Endometrial microvascular endothelial cells (primary cell): ENCODE data around the gene GZF1. TPM values are rescaled to one million over a fixed set of nuclear protein-coding genes. Genes with fewer than 3 reads are reported as not detected.

Source experiments
- in situ Hi-C: cut with HindIII; loops from 2 replicates; pipeline ENCODE4 v1.10.0; 2017; ENCODE audit warnings: low sequenced_read_pairs, low pct_unique_long_range_greater_than_20kb; ENCODE audit errors: inconsistent ontology term
- total RNA-seq: library from RNA; depleted of rRNA; stranded (reverse); fragments of >200 nt; gene quantifications from one replicate; pipeline ENCODE4 v1.2.3, GENCODE V29; 2015; ENCODE audit errors: inconsistent ontology term

GZF1 gene
- total RNA-seq, 1 donor from 2014 or later = 10.9 TPM

DNA sequence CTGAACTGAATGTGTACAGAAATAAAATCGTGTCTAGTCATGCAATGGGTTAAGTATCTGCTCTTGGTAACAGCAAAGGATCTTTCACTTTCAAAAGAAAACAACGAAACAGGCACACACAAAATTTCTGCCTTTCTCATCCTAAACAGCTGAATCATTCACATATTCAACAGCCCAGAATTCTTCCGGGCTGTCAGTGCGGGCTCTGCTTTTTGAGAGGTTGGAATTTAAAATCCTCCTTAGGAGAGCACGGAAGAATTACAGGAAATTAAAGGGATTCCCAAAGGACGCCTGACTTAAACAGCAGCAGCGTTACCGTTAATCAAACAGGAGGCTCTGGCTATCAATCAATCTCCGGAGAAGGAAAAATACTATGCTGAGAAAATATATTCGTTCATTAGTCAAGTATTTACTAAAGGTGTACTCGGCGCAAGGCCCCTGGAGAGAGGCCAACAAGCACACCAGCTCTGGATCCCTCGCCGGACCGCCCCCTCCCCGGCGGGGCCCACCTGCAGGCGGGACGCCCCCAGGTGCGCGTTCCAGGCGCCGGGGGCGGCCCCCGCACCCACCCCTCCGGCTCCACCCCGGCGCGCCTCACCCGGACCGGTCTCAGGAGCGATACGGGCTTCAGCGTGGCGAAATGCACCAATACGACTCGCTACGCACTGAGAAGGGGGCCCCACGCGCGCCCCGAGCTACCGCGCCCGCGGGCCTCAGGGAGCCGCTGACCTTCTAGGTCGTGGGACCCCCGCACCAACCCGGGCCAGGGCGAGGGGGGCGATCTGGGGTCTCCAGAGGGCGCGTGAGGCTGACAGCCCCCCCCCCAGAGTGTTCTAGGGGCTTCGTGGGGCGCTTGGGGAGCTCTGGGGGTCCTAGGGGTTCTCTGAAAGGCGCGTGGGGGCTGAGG lies 58.3 kb downstream of the GZF1 start:
- in situ Hi-C loops = no loop called here

DNA sequence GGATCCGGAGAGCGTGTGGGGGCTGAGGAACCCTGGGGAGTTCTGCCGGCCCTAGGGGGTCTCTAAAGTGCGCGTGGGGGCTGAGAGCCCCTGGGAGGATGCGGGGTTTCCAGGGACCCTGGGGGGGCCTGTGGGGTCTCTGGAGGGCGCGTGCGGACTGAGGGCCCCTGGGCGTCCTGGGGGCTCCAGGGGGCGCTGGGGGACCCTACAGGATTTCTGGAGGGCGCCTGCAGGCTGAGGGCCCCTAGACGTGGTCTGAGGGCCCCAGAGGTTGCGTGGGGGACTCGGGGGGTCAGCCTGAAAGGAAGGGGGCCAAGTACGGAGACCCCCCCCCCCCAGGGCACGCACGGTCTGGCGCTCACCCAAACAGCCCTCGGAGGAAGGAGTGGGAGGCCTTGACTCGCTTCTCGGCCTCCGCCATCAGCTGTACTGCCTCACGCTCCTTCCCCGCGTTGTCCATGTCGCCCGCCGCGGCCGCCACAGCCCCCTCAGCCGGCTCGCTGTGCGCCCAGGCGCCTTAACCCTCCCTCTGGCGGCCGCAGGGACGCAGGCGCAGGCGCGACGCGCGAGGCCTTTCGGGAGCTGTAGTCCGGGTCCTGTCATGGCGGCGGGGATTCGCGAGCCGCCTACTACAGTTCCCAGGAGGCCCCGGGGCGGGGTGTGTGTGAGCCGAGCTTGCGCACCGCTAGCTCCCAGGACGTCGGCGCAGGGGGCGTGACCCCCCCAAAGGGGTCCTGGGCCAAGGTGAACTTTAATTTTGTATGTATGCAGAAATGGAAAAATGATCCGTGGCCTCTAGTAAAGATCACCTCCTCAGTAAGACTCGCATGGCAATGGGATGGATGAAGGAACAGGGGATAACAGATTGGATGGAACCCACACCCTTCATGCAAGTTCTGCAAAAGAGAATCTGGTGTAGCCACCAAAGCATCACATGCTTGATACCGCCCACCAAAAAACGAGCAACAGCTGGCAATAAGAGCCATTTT lies 59.3 kb downstream of the GZF1 start, which contains the start of gene NAPB:
TSS of gene NAPB (minus strand) at position 546 of the 989 bp plus-strand sequence. CDS start at position 460, 86 bp downstream.
- in situ Hi-C loops = no loop called here

Other genes with a start within 250 kb of the GZF1 start
- gene NXT1, start 11.4 kb upstream of the GZF1 start, total RNA-seq = 35.5 TPM
- gene NAPB, start 59.3 kb downstream of the GZF1 start, total RNA-seq = 7.6 TPM
- not detected for gene CSTL1, start 77.5 kb downstream of the GZF1 start, total RNA-seq
- not detected for gene CST11, start 90.7 kb downstream of the GZF1 start, total RNA-seq
- gene CST8, start 128.9 kb downstream of the GZF1 start, total RNA-seq = not detected
- not detected for gene CST9L, start 206.3 kb downstream of the GZF1 start, total RNA-seq
- not detected for gene CST9, start 243.7 kb downstream of the GZF1 start, total RNA-seq